HepG2 (cell line): Measurements from ENCODE around the gene REM2. TPM values are rescaled to one million over a fixed set of nuclear protein-coding genes. Genes with fewer than 3 reads are reported as not detected.

ENCODE experiments used
- ARID3A ChIP-seq: IDR thresholded peaks from 2 replicates; pipeline ENCODE4 v1.6.1; 2012; ENCODE audit warnings: low read depth, low read length, improper control_type of control experiment
- ARNT ChIP-seq: fragments of 450-650 bp; IDR thresholded peaks from 2 replicates; pipeline ENCODE4 v1.6.1; 2017
- CHCHD3 ChIP-seq: sonication (generic); formaldehyde crosslinking; IDR thresholded peaks from 2 replicates; pipeline ENCODE4 v1.8.0; 2022; ENCODE audit warnings: mild to moderate bottlenecking, missing genetic modification reagents, moderate library complexity
- HNRNPH1 ChIP-seq: fragments of 200-400 bp; formaldehyde crosslinking; optimal IDR thresholded peaks from 2 replicates; pipeline ENCODE3; 2017; ENCODE audit warnings: mild to moderate bottlenecking, low read depth, low read length
- MED1 ChIP-seq: sonication (generic); formaldehyde crosslinking; IDR thresholded peaks from 2 replicates; pipeline ENCODE4 v1.4.0; 2020; ENCODE audit warnings: missing genetic modification reagents
- ZBTB33 ChIP-seq: sonication (generic); formaldehyde crosslinking; IDR thresholded peaks from 2 replicates; pipeline ENCODE4 v1.4.0; 2020; ENCODE audit warnings: missing genetic modification reagents
- ZBTB38 ChIP-seq: sonication (generic); formaldehyde crosslinking; IDR thresholded peaks from 2 replicates; pipeline ENCODE4 v1.5.1; 2020; ENCODE audit warnings: mild to moderate bottlenecking, missing genetic modification reagents
- ZNF225 ChIP-seq: sonication (generic); formaldehyde crosslinking; IDR thresholded peaks from 2 replicates; pipeline ENCODE4 v1.4.0; 2020; ENCODE audit warnings: mild to moderate bottlenecking, missing genetic modification reagents
- ZNF547 ChIP-seq: sonication (generic); formaldehyde crosslinking; IDR thresholded peaks from 2 replicates; pipeline ENCODE4 v1.5.1; 2020; ENCODE audit warnings: mild to moderate bottlenecking, missing genetic modification reagents
- ZNF562 ChIP-seq: sonication (generic); formaldehyde crosslinking; IDR thresholded peaks from 2 replicates; pipeline ENCODE4 v1.8.0; 2022; ENCODE audit warnings: missing genetic modification reagents, borderline replicate concordance
- ZNF687 ChIP-seq: sonication (generic); formaldehyde crosslinking; IDR thresholded peaks from 2 replicates; pipeline ENCODE4 v1.5.1; 2020; ENCODE audit warnings: mild to moderate bottlenecking, missing genetic modification reagents, moderate library complexity
- ZSCAN30 ChIP-seq: sonication (generic); formaldehyde crosslinking; IDR thresholded peaks from 2 replicates; pipeline ENCODE4 v1.5.0; 2020; ENCODE audit warnings: mild to moderate bottlenecking, missing genetic modification reagents
- polyA plus RNA-seq, 8 experiments: library from polyadenylated mRNA; depleted of rRNA in 3 of 8; stranded (reverse) in 7 of 8; unstranded in 1 of 8; fragments of >200 nt; fragmentation: Illumina TruSeq in 4 of 8; extraction: Trizol in 4 of 8; gene quantifications; 2 replicates each; pipeline versions ENCODE4 v1.2.1 to v1.2.3, GENCODE V29; 2011 to 2016; ENCODE audit warnings: low read depth in 4 of 8, missing spikeins in 1 of 8, mixed read lengths in 1 of 8; ENCODE audit not compliant: insufficient read depth in 1 of 8
- total RNA-seq, 5 experiments: library from RNA; depleted of rRNA; stranded (reverse); fragments of >200 nt; fragmentation: Illumina TruSeq; extraction: Trizol; gene quantifications; 2 replicates each; pipeline ENCODE4 v1.2.3, GENCODE V29; 2016; ENCODE audit warnings: low read depth in 1 of 5

Gene REM2
- total and polyA plus RNA-seq, 2 of the 13 experiments (the other 11 are each of a cell fraction or from before 2014, with no cell fraction given) = 0.20 TPM; not detected in 1

GRCh38 chr14:22886500-22887259 lies 3.7 kb downstream of the REM2 start (continued):
- TF ChIP-seq ZBTB33 (CRISPR knock-in tag) (peak; percentile 36; the same call in 1 of the 2 replicates), MED1 (CRISPR knock-in tag) (no peak), ARID3A (no peak), ZNF562 (CRISPR knock-in tag) (no peak), HNRNPH1 (no peak), ARNT (no peak), CHCHD3 (0 out of 2 replicates have a peak, but pooled peaks have one; percentile 45), ZNF547 (no peak), ZBTB38 (peak; percentile 59; the same call in 1 of the 2 replicates), ZNF225 (peak; percentile 26; the same call in 1 of the 2 replicates), ZSCAN30 (CRISPR knock-in tag) (no peak), ZNF687 (CRISPR knock-in tag) (peak; percentile 37; the same call in 1 of the 2 replicates)
